Fibroblast of pulmonary artery (primary cell): ENCODE measurements around the gene AK2.

Source experiments
- DNase-seq: peaks from one replicate; pipeline ENCODE4 v3.0.0-alpha.2; 2010; ENCODE audit warnings: low read depth
- H3K4me3 ChIP-seq: replicated peaks from 2 replicates; pipeline ENCODE4 v1.5.1; 2011; ENCODE audit warnings: low read depth, mild to moderate bottlenecking, control low read depth, low read length, moderate library complexity
- CTCF ChIP-seq: IDR thresholded peaks from 2 replicates; pipeline ENCODE4 v1.5.1; 2011; ENCODE audit warnings: mild to moderate bottlenecking, control low read depth, low read length, inconsistent platforms; ENCODE audit errors: missing control alignments

AK2 gene

GRCh38 chr1:33004613-33005012, 32.1 kb downstream of the AK2 start:
- peak; percentile 44 for DNase-seq
- TF ChIP-seq CTCF = no peak
- no peak overlapping the region for H3K4me3 ChIP-seq

GRCh38 chr1:33003657-33004056, 33.0 kb downstream of the AK2 start:
- H3K4me3 ChIP-seq = no peak overlapping the region
- no peak for TF ChIP-seq CTCF
- no peak for DNase-seq

GRCh38 chr1:33002006-33002405, 34.7 kb downstream of the AK2 start:
- H3K4me3 ChIP-seq = no peak overlapping the region
- TF ChIP-seq CTCF = no peak
- no peak for DNase-seq

GRCh38 chr1:33001282-33001681, 35.4 kb downstream of the AK2 start:
- TF ChIP-seq CTCF = peak; percentile 13
- no peak overlapping the region for H3K4me3 ChIP-seq
- DNase-seq = no peak

GRCh38 chr1:33000427-33001026, 36.2 kb downstream of the AK2 start:
- no peak overlapping the region for H3K4me3 ChIP-seq
- no peak for TF ChIP-seq CTCF
- no peak for DNase-seq

GRCh38 chr1:32998997-32999396, 37.7 kb downstream of the AK2 start:
- peak; percentile 33 for DNase-seq
- no peak overlapping the region for H3K4me3 ChIP-seq
- TF ChIP-seq CTCF = no peak

- TF ChIP-seq CTCF = no peak
- H3K4me3 ChIP-seq = no peak overlapping the region
- DNase-seq = peak; percentile 30
Observed at GRCh38 chr1:32998064-32998463, 38.6 kb downstream of the AK2 start.
